Stomach smooth muscle (tissue), 2 donors: ENCODE data around the gene TMEM253.

Experiments used
- H3K27ac ChIP-seq: one replicate; pipeline ENCODE4 v1.7.0; 2013; ENCODE audit warnings: mild to moderate bottlenecking, low read length, inconsistent platforms
- H3K27me3 ChIP-seq, 2 donors: one replicate each; pipeline ENCODE4 v1.7.0; 2013; ENCODE audit warnings: low read length in 2 of 2; ENCODE audit not compliant: insufficient read depth in 2 of 2, control insufficient read depth in 1 of 2
- H3K36me3 ChIP-seq, 2 donors: one replicate each; pipeline ENCODE4 v1.7.0; 2013; ENCODE audit warnings: low read length in 2 of 2; ENCODE audit not compliant: control insufficient read depth in 2 of 2, insufficient read depth in 2 of 2
- H3K4me1 ChIP-seq: one replicate; pipeline ENCODE4 v1.7.0; 2013; ENCODE audit warnings: low read length; ENCODE audit not compliant: control insufficient read depth, insufficient read depth
- H3K4me3 ChIP-seq, 2 donors: one replicate each; pipeline ENCODE4 v1.7.0; 2013; ENCODE audit warnings: low read length in 2 of 2
- H3K9ac ChIP-seq, 2 donors: one replicate each; pipeline ENCODE4 v1.7.0; 2013; ENCODE audit warnings: low read length in 2 of 2, mild to moderate bottlenecking in 1 of 2
- H3K9me3 ChIP-seq, 2 donors: one replicate each; pipeline ENCODE4 v1.7.0; 2013; ENCODE audit warnings: low read length in 2 of 2; ENCODE audit not compliant: control insufficient read depth in 2 of 2
- donor health status: healthy.
- donor health status: Pancreatic carcinoma.

Gene TMEM253

DNA sequence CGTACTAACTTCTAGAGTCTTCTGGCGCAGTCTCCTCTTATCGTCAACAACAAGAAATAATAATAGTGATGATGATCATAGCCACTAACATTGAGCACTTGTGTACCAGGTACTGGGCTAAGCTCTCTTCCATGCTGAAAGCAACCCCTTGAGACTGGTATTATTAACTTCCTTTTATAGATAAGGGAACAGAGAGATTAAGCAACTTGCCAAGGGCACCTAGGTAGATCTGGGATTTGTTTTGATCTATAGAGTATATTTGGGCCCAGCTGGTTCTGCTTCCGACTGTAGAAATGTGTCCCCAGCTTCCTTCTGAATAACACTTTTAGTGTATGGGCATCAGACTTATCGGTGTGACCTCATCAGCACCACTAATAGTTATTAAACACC is 1.3 kb upstream of the TMEM253 start:
- Histone ChIP-seq H3K9ac (peak overlapping the region; percentile 78 to 89), H3K27me3 (no peaks in the 10 kb centered on the region), H3K4me1 (peaks cover 41% of the 10 kb centered on the region), H3K4me3 (peak overlapping the region; percentile 72 to 88), H3K36me3 (no peaks in the 10 kb centered on the region), H3K27ac (peak overlapping the region; percentile 85), H3K9me3 (no peaks in the 10 kb centered on the region)

DNA sequence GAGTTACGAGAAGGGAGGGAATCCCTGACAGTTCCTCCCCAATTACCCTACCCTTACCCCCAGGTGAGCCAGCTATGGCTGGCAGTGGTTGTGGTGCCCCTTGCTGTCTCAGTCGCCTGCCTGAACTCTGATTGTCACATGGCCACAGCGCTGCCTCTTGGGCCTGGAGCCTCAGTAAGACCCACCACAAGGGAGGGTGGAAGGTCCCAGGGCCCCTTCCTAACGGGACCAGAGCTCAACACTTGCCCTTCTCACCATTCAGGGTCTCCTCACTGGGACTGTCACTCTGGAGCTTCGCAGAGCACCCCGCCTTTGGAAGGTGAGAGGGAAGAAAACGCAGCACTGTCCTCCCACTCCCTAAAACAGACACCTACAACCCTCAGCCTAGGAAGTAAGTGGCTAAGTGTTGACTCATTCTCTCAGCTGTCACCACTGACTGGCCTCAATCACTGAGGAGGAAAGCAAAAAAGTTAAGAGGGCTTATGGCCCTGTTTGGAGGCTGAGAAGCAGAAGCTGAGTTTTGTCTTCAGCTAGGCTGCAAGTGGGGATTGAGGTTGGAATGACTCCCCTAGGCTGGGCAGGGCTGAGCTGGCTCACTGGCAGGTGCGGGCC is 1.0 kb downstream of the TMEM253 start:
- Histone ChIP-seq H3K4me1 (peaks cover 46% of the 10 kb centered on the region), H3K9ac (no peak overlapping the region), H3K4me3 (no peak overlapping the region), H3K36me3 (no peaks in the 10 kb centered on the region), H3K27ac (no peak overlapping the region), H3K9me3 (no peaks in the 10 kb centered on the region), H3K27me3 (no peaks in the 10 kb centered on the region)

DNA sequence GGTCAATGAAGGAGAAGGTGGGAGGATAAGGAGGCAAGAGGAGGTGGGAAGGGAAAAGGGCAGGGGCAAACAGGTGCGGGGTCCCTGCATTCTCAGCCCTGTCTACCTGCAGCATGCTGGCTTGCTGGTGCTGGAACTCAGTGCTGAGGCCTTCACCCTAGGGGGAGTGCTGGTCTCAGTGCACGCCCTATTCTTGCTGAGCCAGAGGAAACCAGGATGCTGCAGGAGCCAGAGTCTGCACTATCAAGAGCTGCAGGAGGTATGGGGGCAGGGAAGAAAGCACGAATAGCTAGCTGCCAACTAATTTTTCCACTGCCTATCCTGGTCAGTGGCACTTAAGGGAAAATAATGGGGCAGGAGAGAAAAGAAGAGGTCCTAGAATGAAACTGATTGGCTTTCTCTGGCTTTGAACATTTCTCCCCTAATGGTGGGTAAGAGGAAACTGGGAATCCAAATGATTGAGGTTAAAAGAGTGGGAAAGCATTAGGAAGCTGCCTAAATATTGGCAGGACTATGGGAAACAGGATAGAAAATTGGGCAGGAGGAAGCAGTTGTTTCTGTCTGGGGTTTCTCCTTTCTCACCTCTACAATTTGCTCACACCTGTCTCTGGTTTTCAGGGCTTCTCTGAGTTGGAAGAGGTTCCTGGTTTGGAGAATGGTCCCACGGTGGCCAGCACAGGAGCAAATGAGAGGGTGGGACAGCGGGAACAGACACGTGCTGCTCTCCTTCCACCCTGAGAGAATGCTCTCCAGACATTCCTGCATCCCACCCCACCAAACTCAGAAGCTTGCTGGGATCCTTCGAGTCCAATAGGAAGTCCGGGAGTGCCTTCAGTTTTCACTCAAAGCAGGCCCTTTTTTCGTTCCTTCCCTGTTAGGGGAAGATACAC is 1.9 kb downstream of the TMEM253 start:
- H3K4me1 ChIP-seq = peaks cover 43% of the 10 kb centered on the region
- peak overlapping the region in 1 of 2 donors; percentile 97 for H3K9ac ChIP-seq
- H3K36me3 ChIP-seq = no peaks in the 10 kb centered on the region

DNA sequence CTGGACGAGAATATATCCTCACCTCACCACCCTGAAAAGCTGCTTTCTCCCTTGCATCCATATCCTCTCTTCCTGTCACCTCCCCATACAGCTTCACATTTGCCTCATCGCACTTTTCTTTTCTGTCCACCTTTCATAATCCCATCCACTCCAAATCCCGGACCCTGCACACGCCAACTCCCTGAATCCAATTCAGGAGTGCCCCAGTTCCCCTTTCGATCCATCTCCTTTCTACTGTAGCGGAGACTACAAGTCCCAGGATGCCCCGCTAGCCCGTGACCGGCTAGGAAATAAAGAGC is 2.5 kb downstream of the TMEM253 start:
- Histone ChIP-seq H3K9ac (peak overlapping the region; percentile 92 to 97), H3K4me1 (peaks cover 43% of the 10 kb centered on the region), H3K27me3 (no peaks in the 10 kb centered on the region), H3K9me3 (no peaks in the 10 kb centered on the region), H3K27ac (peak overlapping the region; percentile 98), H3K36me3 (no peaks in the 10 kb centered on the region), H3K4me3 (peak overlapping the region; percentile 91 to 94)

More for the DNA sequence above, 1.9 kb downstream of the TMEM253 start:
- Histone ChIP-seq H3K27ac (no peak overlapping the region), H3K9me3 (no peaks in the 10 kb centered on the region), H3K4me3 (peak overlapping the region; percentile 91 to 94), H3K27me3 (no peaks in the 10 kb centered on the region)

DNA sequence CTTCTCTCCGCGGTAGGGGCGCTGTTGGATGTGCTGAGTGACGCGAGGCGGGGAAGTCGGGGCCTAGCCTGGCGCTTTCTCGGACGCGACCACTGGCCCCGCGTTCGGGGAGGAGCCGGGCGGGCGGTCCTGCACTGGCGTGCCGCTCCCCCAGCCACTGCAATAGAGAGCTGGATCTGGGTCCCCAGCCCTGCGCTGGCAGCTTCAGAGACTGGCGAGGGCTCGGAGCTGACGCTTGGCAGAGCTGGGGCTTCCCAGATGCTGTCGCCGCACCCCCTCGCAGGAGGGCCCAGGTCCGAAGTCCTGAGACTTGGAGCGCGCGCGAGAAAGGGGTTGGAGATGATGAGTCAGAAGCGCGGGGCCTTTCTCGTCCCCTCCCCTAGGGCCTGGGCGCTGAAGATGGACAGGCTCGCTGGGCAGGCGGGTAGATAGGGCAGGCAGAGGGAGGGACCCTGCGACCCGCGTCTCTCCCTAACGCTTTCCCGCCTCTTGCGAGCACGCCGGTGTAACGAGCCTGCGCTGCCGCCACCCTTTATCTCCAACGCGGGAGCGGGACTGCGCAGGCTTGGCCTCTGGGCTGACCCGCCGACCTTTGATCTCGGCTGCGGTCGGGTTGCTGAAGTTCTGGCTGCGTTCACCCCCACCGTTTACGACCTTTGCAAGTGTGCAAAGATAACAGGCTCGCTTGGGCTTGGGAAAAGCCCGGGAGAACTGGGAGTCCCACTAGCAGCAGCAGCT is 3.0 kb downstream of the TMEM253 start:
- Histone ChIP-seq H3K36me3 (no peaks in the 10 kb centered on the region), H3K9ac (peak overlapping the region; percentile 92 to 97), H3K27me3 (no peaks in the 10 kb centered on the region), H3K4me3 (peak overlapping the region; percentile 91 to 94), H3K9me3 (no peaks in the 10 kb centered on the region), H3K4me1 (peaks cover 43% of the 10 kb centered on the region), H3K27ac (peak overlapping the region; percentile 98)

DNA sequence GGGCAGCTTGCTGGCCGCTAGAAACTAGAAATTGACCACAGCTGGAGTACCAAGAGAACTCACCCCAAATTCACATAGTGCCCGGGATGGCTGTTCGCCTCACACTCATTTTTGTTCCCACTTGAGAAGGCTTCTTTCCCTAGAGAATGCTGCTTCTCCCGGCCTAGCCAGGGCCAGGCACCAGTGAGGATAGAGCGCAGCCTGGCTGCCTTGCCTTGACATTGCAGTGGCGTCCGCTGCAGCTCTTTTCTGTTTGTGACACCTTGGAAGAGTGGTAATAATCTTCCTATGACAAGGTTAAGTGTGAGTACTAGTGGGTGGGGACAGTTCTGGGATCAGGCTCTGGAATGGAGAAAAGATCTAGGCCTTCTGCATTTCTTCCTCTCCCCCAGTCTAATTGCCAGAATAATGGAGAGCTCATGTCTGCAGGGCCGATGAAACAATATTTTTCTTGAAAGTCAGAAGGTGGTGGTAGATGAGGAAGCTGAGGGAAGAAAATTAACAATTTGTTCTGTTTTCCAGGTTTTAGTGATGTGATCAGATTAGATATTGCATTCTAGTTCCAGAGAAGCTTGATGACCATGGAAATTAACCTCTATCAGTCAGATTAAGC is 3.7 kb downstream of the TMEM253 start:
- Histone ChIP-seq H3K4me3 (peak overlapping the region; percentile 91 to 94), H3K36me3 (no peaks in the 10 kb centered on the region), H3K27me3 (no peaks in the 10 kb centered on the region), H3K9me3 (no peaks in the 10 kb centered on the region), H3K9ac (peak overlapping the region; percentile 92 to 97), H3K4me1 (peaks cover 36% of the 10 kb centered on the region), H3K27ac (peak overlapping the region; percentile 98)

DNA sequence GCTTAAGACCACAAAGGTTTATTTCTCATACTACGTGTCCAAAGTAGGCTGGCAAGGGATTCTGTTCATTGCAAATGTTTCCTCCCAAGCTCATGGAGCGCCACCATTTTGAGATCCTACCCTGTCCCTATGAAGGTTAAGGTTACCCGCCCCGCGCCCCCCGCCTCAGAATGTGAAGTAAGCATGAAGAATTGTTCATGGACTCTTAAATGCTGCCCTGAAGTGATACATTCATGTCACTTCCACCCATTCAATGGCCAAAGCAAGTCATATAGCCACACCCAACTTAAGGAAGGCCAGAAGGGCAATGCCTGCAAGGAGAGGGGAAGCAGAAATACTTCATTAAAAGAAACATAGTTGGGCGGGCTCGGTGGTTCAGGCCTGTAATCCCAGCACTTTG is 4.2 kb downstream of the TMEM253 start:
- no peaks in the 10 kb centered on the region for H3K27me3 ChIP-seq
- H3K4me1 ChIP-seq = peaks cover 31% of the 10 kb centered on the region
- H3K9me3 ChIP-seq = no peaks in the 10 kb centered on the region
- no peak overlapping the region for H3K4me3 ChIP-seq
- peak overlapping the region; percentile 98 for H3K27ac ChIP-seq
- H3K36me3 ChIP-seq = no peaks in the 10 kb centered on the region
- peak overlapping the region in 1 of 2 donors; percentile 97 for H3K9ac ChIP-seq

DNA sequence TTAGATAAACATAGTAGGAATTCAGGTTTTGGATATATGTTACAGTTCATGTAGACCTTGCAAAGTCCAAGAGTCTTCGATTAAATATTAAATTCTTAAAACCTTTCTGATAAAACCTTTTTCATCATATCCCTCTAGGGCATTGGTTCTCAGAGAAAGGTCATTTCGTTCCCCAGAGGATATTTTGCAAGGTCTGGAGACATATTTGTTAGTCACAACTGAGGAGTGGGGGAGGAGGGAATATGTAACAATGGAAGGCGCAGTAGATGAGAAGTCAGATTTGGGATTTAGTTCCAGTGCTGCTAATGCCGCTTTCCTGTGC is 5.3 kb downstream of the TMEM253 start:
- Histone ChIP-seq H3K4me1 (peaks cover 30% of the 10 kb centered on the region), H3K36me3 (no peaks in the 10 kb centered on the region), H3K9ac (no peak overlapping the region), H3K9me3 (no peaks in the 10 kb centered on the region), H3K27ac (peak overlapping the region; percentile 53), H3K27me3 (no peaks in the 10 kb centered on the region), H3K4me3 (no peak overlapping the region)

DNA sequence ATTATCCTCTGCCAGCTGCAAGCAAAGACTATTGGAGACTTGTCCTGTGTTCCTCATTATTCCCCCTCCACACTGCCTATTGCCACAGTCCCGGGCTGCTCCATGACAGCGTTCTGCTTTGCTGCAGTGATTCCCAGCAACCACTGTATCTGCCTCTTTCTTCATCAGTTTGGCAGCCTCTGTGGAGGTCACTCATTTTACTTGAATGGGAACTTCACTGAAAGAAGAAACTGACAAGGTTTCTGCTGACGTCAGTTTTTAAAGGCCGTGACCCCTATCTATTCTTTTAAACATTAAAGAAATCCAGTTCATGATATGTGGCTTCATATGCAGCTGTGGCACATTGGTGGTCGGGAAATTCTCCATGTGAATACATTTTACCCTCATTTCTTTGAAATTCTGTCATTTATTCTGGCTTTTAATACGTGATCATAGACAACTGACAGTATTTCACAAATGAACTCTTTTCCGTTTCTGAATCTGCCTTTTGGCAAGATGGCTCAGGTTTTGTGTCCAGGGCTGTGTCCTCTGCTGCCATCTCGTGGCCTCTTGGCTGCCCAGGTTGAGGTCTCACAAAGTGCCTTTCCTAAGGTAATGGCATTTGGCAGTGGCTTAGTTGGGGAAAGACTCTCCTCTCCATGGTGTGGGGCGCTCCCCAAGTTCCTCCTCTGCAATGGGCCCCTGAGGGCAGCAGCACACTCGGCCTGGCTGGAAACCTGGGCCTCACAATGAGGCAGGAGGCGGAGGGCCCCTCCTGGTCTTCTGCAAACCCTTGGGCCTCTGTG is 5.8 kb downstream of the TMEM253 start:
- peak overlapping the region; percentile 53 for H3K27ac ChIP-seq
- H3K36me3 ChIP-seq = no peaks in the 10 kb centered on the region
- H3K4me1 ChIP-seq = peaks cover 30% of the 10 kb centered on the region
- H3K9ac ChIP-seq = peak overlapping the region in 1 of 2 donors; percentile 29
- no peaks in the 10 kb centered on the region for H3K9me3 ChIP-seq
- H3K27me3 ChIP-seq = no peaks in the 10 kb centered on the region
- peak overlapping the region in 1 of 2 donors; percentile 13 for H3K4me3 ChIP-seq

DNA sequence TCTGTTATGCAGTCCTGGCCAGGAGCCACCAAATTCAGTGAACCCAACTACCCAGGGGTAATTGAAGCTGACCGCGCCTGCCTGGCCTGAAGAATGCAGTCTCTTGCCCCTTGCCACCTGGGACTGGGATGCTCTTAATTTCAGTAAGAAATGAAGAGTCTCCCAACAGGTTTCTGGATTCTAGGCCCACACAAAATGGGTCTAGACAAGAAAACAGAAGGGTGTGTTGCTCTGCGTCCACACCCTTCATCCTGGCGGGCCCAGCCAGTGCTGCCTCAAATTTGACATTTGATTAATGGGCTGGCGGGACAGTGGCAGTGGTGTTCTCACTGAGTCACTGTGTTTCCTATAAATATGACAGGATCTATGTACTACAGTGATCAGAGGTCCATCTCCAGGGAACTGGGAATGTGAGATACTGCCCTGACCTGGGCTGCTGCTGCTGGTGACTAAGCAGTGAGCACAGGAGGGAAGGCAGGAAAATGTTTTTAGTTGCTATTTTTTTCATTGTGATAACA is 6.5 kb downstream of the TMEM253 start:
- Histone ChIP-seq H3K9me3 (no peaks in the 10 kb centered on the region), H3K4me1 (peaks cover 28% of the 10 kb centered on the region), H3K9ac (no peak overlapping the region), H3K27me3 (no peaks in the 10 kb centered on the region), H3K27ac (peak overlapping the region; percentile 53), H3K36me3 (no peaks in the 10 kb centered on the region), H3K4me3 (no peak overlapping the region)
